HG03342 (cell line): ENCODE measurements around the gene GAB2.
"Not testable (repeated sequence)": the region's sequence is repeated elsewhere in the genome, so short reads cannot be mapped to it uniquely, and the experiment has no call there.

Source experiments
- ATAC-seq: cut with Tn5 transposase; IDR thresholded peaks from one replicate; pipeline ENCODE4 v1.9.1; 2021; ENCODE audit warnings: mild to moderate bottlenecking, moderate library complexity; ENCODE audit not compliant: unreplicated experiment

Gene GAB2

DNA sequence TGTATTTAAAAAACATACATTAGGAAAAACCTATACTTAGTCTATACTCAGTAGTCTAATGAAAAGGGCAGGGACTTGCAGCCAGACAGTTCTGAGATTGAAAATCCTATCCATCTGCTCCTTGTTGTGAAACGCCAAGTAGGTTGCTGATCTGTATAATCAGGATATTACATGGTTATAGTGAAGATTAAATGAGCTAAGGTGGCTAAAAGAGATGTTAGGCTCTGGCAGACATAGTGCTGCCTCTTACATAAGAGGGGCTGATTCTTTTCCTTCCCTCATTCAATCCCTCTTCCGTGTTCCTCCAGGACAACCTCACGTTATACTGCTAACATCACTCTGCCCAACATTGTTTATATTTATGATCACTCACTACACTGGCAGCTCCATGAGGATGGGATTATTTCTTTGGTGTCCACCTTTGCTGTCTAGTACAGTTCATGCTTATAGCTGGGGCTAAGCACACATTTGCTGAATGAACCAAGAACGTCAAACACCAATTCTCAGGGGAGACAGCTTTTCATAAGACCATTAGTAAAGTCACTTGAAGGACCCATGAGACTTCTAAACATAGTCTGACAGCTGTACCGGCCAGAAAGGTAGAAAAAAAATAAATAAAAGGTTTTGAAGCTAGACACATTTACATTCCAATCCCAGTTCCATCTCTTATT is 46.3 kb downstream of the GAB2 start:
- no peak for ATAC-seq

DNA sequence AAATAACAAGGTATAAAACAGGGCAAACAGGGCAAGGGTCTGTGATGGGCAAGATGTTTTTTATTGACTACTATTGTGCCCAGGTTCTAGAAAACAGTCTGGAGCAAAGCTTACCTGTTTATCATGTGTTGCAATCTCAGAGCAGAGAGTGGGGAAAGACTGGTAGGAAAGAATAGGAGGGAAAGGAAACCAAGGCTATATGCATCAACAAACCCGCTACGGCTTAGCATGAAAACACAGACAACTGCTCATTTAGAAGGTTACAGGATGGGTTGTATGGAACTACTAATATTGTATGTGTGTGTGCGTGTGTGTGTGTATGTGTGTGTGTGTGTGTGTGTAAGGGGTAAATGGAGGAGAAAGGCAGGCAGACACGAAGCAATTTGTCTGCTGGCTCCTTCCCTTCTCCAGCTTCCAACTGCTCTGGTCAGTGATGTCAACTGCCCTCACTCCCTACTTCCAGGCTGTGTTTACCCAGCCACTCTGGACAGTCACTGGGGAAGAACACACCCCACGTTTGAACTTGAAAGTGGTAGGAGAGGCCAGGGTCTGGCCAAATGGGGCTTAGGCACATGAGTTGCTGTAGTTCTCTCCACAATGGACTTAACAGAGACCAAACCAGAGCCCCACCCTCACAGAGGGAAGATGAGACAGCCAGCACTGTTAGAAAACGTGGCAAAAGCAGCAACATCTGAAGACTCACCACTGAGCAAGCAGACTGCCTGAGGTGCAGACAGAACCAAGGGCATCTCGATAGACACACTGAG is 47.0 kb downstream of the GAB2 start:
- no peak for ATAC-seq

DNA sequence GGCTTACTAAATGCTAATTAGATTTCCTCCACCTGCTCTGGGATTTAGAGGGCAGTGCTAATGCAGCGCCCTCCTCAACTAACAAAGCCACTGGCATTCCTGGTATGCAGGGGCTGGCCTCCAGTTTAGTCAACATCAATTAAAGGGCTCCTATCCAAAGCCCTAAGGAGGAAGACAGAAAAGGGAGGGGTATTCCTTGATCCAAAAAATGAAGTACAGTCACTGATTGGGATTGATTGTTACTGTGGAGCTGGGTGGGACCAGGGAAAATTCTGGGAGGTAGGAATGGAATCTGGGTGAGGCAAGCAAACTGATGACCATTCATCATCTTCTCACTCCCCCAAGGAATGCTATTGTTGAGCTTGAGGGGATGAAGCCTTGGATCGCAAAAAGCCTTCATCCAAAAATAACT is 52.2 kb downstream of the GAB2 start:
- ATAC-seq: no peak

DNA sequence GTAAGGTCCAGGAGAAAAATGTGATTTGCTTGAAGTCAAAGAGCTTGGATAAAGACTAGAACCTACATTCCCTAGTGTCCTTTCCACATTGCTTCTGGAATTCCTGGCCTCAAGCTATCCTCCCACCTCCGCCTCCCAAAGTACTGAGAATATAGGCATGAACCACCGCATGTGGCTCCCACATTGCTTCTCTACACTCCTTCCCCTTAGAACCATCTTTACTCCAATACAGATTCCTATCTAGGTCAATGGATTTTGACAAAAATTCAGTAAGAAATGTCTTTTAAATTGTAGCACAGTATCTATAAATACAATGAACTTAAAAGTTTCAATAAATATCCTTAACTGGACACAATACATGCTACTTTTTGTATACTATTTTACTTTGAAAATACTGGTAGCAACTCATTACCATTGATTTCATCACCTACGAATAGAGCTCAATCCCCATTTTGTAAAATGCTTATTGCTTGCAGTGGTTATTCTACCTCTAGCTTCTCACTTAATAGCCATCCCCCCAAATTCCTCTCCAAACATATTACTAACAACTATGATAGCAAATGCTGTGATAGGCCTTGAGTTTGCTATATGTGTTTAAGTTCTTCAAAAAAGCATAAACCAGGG is 53.4 kb downstream of the GAB2 start:
- no peak for ATAC-seq

DNA sequence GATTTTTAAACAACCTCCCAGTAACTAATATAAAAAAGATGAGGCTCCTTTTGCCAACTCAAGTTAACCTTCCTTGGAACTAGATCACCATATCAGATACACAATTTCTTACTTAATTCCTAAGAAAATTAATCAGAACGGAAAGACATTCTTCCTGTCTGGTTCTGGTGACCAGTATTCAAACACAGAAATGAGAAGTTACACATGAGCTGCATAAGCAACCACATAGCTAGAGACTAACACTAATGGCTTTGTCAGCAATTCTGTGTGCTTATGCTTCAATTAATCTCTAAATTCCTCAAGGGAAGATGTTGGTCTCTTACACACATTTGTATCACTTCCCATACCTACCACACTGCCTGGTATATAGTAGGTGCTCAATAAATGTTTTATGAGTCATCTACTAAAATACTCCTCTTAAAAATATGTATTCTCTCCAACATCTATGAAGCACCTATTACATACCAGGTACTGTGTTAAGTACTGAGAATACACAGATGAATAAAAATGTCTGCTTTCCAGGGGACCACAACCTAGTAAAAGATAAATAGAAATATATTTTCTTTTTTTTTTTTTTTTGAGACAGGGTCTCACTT is 54.5 kb downstream of the GAB2 start:
- ATAC-seq: no peak

DNA sequence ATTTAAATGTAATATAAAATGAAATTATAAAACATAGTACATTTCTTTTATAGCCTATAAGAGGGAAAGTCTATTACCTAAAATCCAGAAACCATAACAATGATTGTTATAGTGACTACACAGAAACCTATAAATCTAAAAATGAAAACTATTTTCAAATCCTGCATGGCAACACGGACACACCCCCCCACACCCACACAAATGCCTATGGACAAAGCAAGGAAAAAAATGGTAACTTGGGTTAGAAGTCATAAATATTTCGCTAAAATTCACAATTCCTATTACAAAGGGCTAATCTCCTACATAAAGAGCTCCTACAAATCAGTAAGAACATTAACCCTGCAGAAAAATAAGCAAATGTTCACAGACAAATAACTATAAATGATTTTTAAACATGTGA is 56.4 kb downstream of the GAB2 start:
- no peak for ATAC-seq

DNA sequence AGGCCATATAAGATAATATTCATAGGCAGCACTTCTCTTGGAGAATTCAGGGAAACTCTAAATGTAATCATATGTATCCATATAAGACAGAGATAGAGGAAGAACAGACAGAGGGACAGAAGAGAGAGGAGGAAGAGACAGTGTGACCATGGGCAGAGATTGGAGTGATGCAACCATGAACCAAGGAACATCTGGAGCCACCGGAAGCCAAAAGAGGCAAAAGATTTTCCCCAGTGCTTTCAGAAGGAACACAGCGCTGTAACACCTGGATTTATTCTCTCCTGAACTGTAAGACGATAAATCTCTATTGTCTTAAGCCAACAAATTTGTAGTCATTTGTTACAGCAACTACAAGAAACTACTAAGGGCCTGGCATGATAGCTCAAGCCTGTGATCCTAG is 57.7 kb downstream of the GAB2 start:
- no peak for ATAC-seq

DNA sequence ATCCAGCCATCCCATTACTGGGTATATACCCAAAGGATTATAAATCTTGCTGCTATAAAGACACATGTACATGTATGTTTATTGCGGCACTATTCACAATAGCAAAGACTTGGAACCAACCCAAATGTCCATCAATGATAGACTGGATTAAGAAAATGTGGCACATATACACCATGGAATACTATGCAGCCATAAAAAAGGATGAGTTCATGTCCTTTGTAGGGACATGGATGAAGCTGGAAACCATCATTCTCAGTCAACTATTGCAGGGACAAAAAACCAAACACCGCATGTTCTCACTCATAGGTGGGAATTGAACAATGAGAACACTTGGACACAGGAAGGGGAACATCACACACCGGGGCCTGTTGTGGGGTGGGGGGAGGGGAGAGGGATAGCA is 59.7 kb downstream of the GAB2 start:
- ATAC-seq: not testable (repeated sequence)

DNA sequence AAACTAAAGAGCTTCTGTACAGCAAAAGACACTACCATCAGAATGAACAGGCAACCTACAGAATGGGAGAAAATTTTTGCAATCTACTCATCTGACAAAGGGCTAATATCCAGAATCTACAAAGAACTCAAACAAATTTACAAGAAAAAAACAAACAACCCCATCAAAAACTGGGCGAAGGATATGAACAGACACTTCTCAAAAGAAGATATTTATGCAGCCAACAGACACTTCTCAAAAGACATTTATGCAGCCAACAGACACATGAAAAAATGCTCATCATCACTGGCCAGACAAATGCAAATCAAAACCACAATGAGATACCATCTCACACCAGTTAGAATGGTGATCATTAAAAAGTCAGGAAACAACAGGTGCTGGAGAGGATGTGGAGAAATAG is 60.2 kb downstream of the GAB2 start:
- not testable (repeated sequence) for ATAC-seq

DNA sequence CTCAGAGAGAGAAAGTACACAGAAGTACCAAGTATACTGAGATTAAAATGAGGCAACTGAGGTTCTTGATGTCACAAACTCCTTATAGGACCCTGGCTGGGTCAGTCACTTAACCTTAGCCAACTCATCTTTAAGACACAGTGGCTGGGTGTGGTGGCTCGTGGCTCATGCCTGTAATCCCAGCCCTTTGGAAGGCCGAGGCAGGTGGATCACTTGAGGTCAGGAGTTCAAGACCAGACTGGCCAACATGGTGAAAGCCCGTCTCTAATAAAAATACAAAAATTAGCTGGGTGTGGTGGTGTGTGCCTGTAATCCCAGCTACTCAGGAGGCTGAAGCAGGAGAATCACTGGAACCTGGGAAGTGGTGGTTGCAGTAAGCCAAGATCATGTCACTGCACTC is 61.9 kb downstream of the GAB2 start:
- not testable (repeated sequence) for ATAC-seq

DNA sequence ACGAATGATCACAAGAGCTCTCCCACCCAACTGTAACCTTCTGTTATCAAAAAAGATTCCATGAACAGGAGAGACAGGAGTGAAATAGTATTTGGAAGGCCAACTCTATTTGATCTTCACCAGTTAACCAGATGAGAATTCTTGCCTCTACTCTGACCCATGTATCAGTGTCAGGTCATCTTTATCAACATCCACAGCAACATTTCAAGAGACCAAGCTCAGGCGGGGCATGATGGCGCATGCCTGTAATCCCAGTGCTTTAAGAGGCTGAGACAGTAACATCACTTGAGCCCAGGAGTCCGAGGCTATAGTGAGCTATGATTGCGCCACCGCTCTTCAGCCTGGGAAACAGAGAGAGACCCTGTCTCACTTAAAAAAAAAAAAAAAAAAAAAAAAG is 62.3 kb downstream of the GAB2 start:
- ATAC-seq: no peak

DNA sequence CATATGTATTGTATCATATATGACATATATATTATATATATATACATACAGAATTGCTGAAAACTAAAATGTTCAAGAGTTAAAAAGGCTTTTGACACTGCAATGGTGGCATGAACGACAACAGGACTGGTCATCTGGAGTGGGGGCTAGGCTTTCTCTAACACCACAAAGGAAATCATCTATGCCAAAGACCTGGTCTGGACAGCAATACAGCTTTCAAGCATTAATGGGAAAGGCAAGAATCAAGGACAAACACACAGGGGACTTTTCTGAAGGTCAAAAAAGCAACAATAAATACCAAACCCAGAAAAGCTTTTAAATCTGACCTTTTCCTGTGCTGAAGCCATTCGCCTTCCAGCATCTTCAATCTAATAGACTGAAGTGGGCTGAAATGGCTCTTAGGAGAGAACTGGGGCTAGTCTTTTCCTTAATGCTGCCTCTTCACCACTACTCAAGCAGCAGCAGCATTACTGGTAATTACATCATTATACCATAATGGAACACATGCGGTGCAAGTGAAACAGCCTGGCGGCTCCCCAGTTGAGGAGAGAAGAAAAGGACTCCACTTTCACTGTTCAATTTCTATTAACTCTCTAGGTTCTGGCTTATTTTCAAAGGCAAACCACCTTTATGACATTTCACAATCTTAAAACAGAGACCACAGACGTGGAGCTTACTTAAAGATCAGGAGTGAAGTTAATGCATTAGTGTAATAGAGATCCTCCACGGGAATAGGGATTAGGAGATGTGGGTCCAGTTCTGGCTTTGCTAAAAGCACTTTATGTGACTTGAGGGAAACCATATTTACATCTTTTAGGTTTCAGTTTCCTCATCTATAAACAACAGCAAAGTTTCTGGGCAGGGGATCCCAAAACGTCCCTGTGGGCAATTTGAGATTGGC is 63.0 kb downstream of the GAB2 start:
- no peak for ATAC-seq

DNA sequence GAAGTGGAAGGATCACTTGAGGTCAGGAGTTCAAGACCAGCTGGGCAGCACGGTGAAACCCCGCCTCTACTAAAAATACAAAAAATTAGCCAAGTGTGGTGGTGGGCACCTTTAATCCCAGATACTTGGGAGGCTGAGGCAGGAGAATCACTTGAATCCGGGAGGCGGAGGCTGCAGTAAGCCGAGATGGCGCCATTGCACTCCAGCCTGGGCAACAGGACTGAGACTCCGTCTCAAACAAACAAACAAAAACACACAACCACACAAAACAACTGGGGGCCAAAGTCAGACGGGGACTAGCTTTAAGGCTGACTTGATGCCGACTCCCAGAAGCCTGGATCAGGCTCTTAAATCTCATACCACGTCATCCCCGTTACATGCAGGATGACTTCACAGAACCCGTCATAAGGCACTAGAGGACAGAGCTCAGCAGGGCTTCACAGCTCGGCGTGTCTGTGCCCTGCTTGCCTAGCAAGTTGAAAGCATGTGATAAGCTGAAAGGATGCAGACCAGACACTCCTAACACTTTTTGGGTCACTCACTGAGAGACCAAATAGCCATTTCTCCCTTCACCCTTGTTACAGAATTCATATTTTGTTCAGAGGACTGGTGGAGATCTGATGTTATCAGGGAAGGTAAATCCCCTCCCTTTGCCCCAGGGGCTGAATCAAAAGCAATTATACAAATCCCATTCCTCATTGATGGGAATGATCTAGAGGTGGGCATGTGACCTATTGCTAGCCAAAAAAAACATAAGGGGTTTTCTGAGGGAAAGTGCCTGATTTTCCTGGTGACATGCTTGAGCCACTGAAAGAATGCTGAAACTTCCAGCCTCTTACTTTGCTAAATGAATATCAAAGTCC is 65.4 kb downstream of the GAB2 start:
- ATAC-seq: no peak

DNA sequence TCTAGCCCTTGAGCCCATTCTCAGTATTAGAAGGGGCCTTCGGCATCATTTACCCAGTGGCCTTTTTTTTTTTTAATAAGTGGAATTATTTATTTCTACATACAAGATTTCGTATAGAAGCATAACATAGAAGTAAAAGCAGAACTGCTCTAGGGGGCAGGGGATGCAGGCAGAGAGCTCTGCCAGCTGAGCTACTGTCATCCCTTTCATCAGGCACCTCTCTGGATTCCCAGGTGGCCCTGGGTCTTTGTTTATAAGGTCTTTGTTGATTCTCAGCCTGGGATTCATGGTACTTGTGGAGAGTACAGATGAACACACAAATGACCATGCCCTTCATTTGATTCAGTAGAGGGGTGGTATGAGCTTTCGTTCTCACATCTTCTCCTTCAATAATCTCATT is 66.4 kb downstream of the GAB2 start:
- no peak for ATAC-seq

DNA sequence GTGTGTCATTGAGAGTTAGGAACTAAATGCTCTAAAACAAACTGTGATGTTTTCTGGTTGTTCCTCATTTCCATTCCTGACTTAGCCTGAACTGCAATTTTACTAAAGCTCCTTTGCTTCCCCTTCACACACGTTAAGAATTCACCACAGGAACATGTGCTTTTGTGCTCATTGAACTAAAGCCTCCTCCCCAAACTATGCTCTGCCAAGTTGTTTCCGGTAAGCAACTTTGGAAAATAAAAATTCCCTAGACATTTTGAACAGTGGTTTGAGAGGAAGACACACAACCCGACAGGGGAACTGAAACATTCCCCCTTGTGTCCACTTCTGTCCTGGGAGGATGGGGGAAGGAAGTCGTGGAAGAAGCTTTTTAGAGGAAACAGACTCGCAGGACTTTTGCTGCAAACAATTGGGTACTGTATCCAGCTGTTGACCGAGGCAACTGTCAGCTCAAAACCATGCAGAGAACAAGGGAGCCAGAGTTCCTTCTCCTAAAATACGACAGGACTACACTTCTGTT is 66.9 kb downstream of the GAB2 start:
- ATAC-seq: no peak

DNA sequence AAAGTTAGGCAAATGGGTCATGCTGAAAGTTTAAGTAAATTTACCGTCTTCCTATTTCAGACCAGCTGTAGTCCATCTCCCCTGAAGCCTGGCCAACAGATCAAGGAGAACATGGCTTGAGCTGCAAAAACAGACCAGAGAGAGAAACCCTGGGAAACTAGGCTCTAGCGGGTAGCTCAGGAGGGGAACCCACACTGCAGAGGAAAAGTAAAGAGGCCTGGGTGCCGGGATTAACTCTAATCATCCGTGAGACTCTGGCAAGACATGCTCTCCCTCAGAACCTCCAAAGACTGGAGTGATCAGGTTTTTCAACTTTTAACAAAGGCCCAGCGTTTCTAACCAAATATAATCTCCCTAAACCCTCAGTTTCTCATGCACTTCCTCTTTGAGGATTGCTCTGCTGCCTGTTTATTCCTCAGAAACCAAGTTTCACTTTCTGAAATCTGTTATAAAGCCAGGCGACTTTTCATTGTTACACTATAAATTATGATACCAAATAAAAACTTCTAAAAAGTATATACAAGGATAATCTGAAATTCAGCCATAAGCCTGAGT is 67.5 kb downstream of the GAB2 start:
- no peak for ATAC-seq

DNA sequence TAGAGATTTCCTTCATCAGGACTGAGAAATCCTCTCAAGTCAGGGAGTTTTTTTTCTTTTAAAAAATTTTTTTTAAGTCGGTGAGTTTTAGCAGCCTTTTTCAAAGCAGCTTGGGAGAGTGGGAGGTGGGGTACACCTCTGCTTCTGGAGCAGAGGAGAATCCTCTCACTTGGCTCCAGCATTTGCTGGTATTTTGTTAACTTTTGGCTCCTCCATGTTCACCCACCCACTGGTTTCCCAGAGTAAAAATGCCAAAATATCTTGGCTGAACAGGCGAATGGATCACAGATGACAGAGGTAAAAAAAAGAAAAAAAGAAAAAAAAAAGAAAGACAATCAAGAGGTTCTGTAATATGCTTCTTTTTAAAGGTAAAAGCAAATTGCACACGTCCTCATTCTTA is 68.0 kb downstream of the GAB2 start:
- no peak for ATAC-seq

DNA sequence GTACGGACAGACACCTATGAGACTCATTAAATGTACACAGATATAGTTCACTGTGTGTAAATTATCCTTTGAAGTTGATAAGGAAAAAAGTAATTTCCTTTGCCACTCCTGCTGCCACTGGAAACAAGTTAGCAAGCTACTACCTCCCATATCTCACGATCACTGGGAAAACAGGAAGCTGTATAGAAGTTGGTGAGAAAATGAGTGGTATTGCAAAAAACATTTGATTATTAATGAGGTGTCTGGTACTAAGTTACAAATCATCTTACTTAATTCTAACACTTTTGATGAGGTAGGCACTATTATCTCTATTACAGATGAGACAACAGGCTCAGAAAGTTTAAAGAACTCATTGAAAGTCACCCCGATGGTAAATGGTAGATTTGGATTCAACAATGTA is 68.5 kb downstream of the GAB2 start:
- ATAC-seq: no peak

DNA sequence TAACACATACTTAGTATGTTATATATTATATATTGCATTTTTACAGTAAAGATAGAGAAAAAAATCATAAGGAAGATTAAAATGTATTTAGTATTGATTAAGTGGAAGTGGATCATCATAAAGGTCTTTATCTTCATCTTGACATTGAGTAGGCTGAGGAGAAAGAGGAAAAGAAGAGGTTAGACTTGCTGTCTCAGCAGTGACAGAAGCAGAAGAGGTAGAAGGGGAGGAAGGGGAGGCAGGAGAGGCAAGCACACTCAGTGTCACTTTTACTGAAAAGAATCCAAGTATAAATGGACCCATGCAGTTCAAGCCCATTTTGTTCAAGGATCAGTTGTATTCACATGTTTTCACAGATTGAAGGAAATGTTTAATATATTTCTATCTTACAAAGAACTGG is 69.7 kb downstream of the GAB2 start:
- no peak for ATAC-seq
